ENCODE data around the gene PREX1. TPM values are rescaled to one million over a fixed set of nuclear protein-coding genes. Genes with fewer than 3 reads are reported as not detected.
A peak's percentile ranks its signal among the peaks of the same experiment; 100 is the strongest.

Gene PREX1
- total RNA-seq, 2 experiments from 2014 or later, result 76.8 to 77.1 TPM

- no peak for DNase-seq
- Mint-ChIP-seq H3K27ac (no peak overlapping the region), H3K4me3 (no peak overlapping the region), H3K9me3 (no peaks in the 10 kb centered on the region), H3K27me3 (no peaks in the 10 kb centered on the region), H3K36me3 (peaks cover 33% of the 10 kb centered on the region), H3K4me1 (peaks cover 11% of the 10 kb centered on the region)
Measured at GRCh38 chr20:48695255-48695654, 132.5 kb downstream of the PREX1 start.

DNA sequence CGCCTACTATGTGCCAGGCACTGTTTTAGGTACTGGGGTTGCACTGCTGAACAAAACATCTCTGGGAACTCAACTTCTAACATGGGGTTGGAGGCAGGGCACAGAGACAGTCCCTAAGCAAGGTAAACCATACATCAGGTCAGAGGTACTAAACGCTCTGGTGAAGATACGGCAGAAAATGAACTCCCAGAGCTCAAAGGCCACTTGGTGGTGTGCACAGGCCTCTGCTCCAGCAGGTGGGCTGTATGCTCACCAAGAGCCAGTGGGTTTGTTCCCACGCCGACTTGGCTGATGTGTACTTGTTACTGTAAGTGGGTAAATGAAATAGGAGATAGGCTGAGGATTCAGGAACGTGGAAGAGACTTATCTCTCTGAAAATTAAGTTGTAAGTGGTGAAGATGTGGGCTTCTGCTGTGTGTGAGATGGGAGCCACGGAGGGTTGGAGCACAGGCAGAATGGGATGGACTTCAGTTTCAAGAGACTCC, 133.4 kb downstream of the PREX1 start:
- Mint-ChIP-seq H3K36me3 (peaks cover 28% of the 10 kb centered on the region), H3K27me3 (no peaks in the 10 kb centered on the region), H3K4me1 (peaks cover 9% of the 10 kb centered on the region), H3K9me3 (no peaks in the 10 kb centered on the region), H3K27ac (no peak overlapping the region), H3K4me3 (no peak overlapping the region)
- no peak for DNase-seq

- no peak overlapping the region for H3K4me3 Mint-ChIP-seq
- no peaks in the 10 kb centered on the region for H3K27me3 Mint-ChIP-seq
- H3K36me3 Mint-ChIP-seq, result peaks cover 25% of the 10 kb centered on the region
- peaks cover 5% of the 10 kb centered on the region for H3K4me1 Mint-ChIP-seq
- no peaks in the 10 kb centered on the region for H3K9me3 Mint-ChIP-seq
- no peak for DNase-seq
- no peak overlapping the region for H3K27ac Mint-ChIP-seq
Measured at GRCh38 chr20:48691523-48691922, 136.3 kb downstream of the PREX1 start.

GRCh38 chr20:48690888-48691287, 136.9 kb downstream of the PREX1 start:
- no peaks in the 10 kb centered on the region for H3K9me3 Mint-ChIP-seq
- H3K27me3 Mint-ChIP-seq, result no peaks in the 10 kb centered on the region
- no peak overlapping the region for H3K4me3 Mint-ChIP-seq
- no peak overlapping the region for H3K27ac Mint-ChIP-seq
- H3K36me3 Mint-ChIP-seq, result peaks cover 19% of the 10 kb centered on the region
- no peak for DNase-seq
- H3K4me1 Mint-ChIP-seq, result peaks cover 4% of the 10 kb centered on the region

GRCh38 chr20:48689874-48690571, 137.8 kb downstream of the PREX1 start:
- peaks cover 4% of the 10 kb centered on the region for H3K4me1 Mint-ChIP-seq
- H3K27me3 Mint-ChIP-seq, result no peaks in the 10 kb centered on the region
- H3K27ac Mint-ChIP-seq, result no peak overlapping the region
- DNase-seq, result no peak
- H3K9me3 Mint-ChIP-seq, result no peaks in the 10 kb centered on the region
- H3K36me3 Mint-ChIP-seq, result peaks cover 19% of the 10 kb centered on the region
- H3K4me3 Mint-ChIP-seq, result no peak overlapping the region

DNA sequence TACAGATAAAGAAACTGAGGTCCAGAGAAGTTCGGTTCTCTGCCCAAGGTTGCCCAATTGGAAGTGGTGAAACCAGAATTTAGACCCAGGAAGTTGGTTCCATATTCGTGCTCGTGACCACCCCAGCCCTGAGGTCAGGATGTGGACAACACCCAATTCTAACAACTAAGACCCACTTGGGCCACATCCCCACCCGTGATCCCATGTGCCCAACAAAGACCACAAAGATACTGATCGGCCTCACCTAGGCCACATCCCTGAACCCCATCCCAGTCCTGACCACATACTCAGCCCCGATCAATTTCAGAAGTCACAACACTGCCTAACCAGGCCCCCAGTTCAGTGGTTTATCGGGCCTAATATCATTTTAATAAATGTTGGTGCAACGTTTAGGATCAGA, 138.4 kb downstream of the PREX1 start:
- no peak for DNase-seq
- H3K36me3 Mint-ChIP-seq, result peaks cover 19% of the 10 kb centered on the region
- H3K4me3 Mint-ChIP-seq, result no peak overlapping the region
- H3K4me1 Mint-ChIP-seq, result peaks cover 4% of the 10 kb centered on the region
- H3K9me3 Mint-ChIP-seq, result no peaks in the 10 kb centered on the region
- no peaks in the 10 kb centered on the region for H3K27me3 Mint-ChIP-seq
- no peak overlapping the region for H3K27ac Mint-ChIP-seq

- Mint-ChIP-seq H3K4me1 (peaks cover 4% of the 10 kb centered on the region), H3K4me3 (no peak overlapping the region), H3K9me3 (no peaks in the 10 kb centered on the region), H3K27me3 (no peaks in the 10 kb centered on the region), H3K36me3 (peaks cover 19% of the 10 kb centered on the region), H3K27ac (no peak overlapping the region)
- DNase-seq, result no peak
Measured at GRCh38 chr20:48688579-48688978, 139.2 kb downstream of the PREX1 start.

DNA sequence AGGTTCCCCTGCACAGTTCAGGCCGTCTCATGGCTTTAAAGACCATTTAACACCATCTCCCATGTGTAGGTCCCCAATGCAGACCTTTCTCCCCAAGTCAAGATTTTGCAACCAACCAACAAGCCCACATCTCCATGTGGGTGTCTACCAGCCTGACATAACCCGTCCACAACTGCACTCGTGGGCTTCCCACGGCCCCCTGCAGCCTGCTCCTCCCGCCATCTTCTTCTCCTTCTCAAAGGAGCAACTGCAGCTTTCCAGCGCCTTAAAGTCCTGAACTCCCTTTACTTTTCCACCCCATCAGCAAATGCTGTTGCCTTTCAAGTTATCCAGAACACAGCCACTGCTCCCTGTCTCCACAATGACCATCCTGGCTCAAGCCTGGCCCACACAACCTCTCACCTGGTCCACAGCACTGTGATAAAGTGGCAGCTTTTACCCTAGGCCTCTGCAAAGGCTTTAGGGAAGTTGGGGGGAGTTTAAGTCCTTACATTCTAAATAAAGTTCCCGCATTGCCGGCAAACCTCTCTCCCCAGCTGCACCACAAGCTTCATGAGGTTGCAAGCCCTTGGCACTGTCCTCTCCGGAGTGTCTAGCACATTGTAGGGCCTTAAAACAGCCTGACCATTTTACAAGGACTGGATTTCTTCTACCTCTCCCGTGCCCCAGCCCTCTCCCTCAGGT, 140.5 kb downstream of the PREX1 start:
- Mint-ChIP-seq H3K4me1 (peaks cover 4% of the 10 kb centered on the region), H3K36me3 (peaks cover 19% of the 10 kb centered on the region), H3K27ac (no peak overlapping the region), H3K27me3 (no peaks in the 10 kb centered on the region), H3K9me3 (no peaks in the 10 kb centered on the region), H3K4me3 (no peak overlapping the region)
- no peak for DNase-seq

- H3K9me3 Mint-ChIP-seq, result no peaks in the 10 kb centered on the region
- H3K27ac Mint-ChIP-seq, result no peak overlapping the region
- no peaks in the 10 kb centered on the region for H3K27me3 Mint-ChIP-seq
- H3K4me3 Mint-ChIP-seq, result no peak overlapping the region
- H3K36me3 Mint-ChIP-seq, result peaks cover 18% of the 10 kb centered on the region
- H3K4me1 Mint-ChIP-seq, result peaks cover 4% of the 10 kb centered on the region
- no peak for DNase-seq
Measured at GRCh38 chr20:48686238-48687116, 141.3 kb downstream of the PREX1 start.

DNA sequence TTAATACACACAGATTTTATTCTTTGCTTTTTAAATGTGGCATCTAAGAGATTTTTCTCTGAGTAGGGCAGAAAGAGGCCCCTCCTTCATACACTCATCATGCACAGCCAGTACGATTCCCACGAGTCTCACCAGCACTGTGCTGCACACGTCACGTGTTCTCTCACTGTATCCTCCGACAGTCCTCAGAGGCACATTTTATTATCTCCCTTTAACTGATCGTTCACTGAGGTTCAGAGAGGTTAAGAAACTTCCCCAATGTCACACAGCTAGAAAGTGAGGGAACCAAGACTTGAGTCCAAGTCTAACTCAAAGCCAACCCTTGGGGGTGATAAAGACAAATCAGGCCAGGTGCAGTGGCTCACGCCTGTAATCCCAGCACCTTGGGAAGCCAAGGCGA, 142.5 kb downstream of the PREX1 start:
- Mint-ChIP-seq H3K27me3 (no peaks in the 10 kb centered on the region), H3K27ac (no peak overlapping the region), H3K36me3 (peaks cover 11% of the 10 kb centered on the region), H3K4me3 (no peak overlapping the region), H3K9me3 (no peaks in the 10 kb centered on the region), H3K4me1 (peaks cover 4% of the 10 kb centered on the region)
- DNase-seq, result no peak

DNA sequence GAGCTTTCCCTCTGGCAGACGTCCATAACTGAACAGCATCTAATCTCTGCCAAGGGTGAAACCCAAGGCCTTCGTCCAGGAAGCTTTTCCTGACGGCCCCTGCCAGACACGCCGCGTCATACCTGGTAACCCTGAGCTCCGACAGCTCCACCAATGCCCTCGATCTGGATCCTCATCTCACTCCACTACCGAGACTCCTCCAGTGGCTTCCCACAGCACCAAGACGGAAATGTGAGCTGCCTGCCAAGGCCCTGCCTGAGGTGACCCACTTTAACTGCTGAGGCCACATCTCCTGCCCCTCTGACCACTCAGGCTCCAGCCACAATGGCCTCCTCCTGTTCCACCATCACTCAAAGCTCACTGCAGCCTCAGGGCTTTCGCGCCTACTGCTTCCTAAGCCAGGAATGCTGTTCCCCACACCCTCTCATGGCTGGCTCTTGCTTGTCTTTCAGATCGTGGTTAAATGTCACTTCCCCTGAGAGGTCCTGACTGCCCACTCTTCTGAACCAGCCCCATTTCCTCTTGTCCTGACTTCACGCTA, 143.2 kb downstream of the PREX1 start:
- peaks cover 10% of the 10 kb centered on the region for H3K36me3 Mint-ChIP-seq
- no peaks in the 10 kb centered on the region for H3K27me3 Mint-ChIP-seq
- peaks cover 3% of the 10 kb centered on the region for H3K4me1 Mint-ChIP-seq
- no peak for DNase-seq
- H3K4me3 Mint-ChIP-seq, result no peak overlapping the region
- H3K9me3 Mint-ChIP-seq, result no peaks in the 10 kb centered on the region
- peak overlapping the region; percentile 4 for H3K27ac Mint-ChIP-seq

DNA sequence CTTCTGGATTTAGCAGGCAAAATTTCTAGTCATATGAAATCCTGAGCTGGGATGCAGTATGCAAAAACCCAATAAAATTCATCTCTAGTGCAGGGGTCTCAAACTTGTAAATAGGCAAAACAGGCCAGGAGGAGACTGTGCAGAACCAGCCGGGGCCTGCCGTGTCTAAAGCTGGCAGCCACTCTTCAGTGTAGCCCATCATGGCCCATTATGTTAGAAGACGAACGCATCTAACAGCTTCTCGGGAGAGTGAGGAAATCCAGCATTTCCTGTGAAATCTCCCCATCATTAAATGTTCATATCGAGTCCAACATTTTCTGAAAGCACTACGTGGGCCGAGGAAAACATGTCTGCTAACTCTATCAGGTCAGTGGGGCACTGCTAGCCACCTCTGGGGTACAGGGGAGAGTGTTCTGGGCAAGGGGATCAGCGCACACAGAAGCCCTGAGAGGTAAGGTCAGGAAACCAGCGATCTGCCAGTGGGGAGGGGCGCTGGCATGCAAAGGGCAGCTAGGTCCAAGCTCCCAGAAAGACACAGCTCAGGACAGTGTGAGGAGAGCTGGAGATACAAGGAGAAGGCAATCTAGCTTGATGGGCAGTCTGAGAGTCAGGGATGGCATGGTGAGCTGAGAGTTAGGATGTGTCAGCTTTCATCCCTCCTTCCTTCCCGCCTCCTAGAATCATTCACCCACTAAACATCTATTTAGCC, 144.2 kb downstream of the PREX1 start:
- no peak overlapping the region for H3K27ac Mint-ChIP-seq
- H3K9me3 Mint-ChIP-seq, result no peaks in the 10 kb centered on the region
- peaks cover 3% of the 10 kb centered on the region for H3K36me3 Mint-ChIP-seq

GRCh38 chr20:48682529-48683363, 145.1 kb downstream of the PREX1 start:
- no peaks in the 10 kb centered on the region for H3K9me3 Mint-ChIP-seq
- no peak overlapping the region for H3K4me3 Mint-ChIP-seq
- H3K27me3 Mint-ChIP-seq, result no peaks in the 10 kb centered on the region
- no peak overlapping the region for H3K27ac Mint-ChIP-seq
- H3K4me1 Mint-ChIP-seq, result no peaks in the 10 kb centered on the region
- DNase-seq, result no peak
- peaks cover 1% of the 10 kb centered on the region for H3K36me3 Mint-ChIP-seq

More for the DNA sequence above, 144.2 kb downstream of the PREX1 start:
- no peak for DNase-seq
- H3K4me3 Mint-ChIP-seq, result no peak overlapping the region
- H3K27me3 Mint-ChIP-seq, result no peaks in the 10 kb centered on the region
- H3K4me1 Mint-ChIP-seq, result no peaks in the 10 kb centered on the region

Measured in activated naive CD8-positive, alpha-beta T cell treated with anti-CD3 and anti-CD28 coated beads for 36 hours (primary cell).